Tibial nerve (tissue), 4 donors: ENCODE data around the gene TMEM135. TPM values are rescaled to one million over a fixed set of nuclear protein-coding genes. Genes with fewer than 3 reads are reported as not detected.
"Not testable (repeated sequence)": the region's sequence is repeated elsewhere in the genome, so short reads cannot be mapped to it uniquely, and the experiment has no call there.

Experiments used
- DNase-seq, 2 donors: peaks; one replicate each; pipeline ENCODE4 v3.0.0-alpha.2; 2019; ENCODE audit warnings: low spot score in 2 of 2
- H3K27ac ChIP-seq, 4 donors: fragments of 200-600 bp; sonication (generic) in 3 of 4; one replicate each; pipeline ENCODE4 v1.5.1; 2017 to 2019; ENCODE audit warnings: mild to moderate bottlenecking in 1 of 4
- H3K27me3 ChIP-seq, 2 donors: fragments of 200-600 bp; sonication (generic) in 1 of 2; one replicate each; pipeline versions ENCODE4 v1.5.1 to v1.6.0; 2017 to 2019
- H3K36me3 ChIP-seq, 3 donors: fragments of 200-600 bp; sonication (generic); one replicate each; pipeline ENCODE4 v1.5.1; 2018 to 2019
- H3K4me1 ChIP-seq, 4 donors: fragments of 200-600 bp; sonication (generic) in 3 of 4; one replicate each; pipeline ENCODE4 v1.5.1; 2017 to 2019
- H3K4me3 ChIP-seq, 4 donors: fragments of 200-600 bp; sonication (generic) in 3 of 4; one replicate each; pipeline ENCODE4 v1.5.1; 2017 to 2019; ENCODE audit warnings: mild to moderate bottlenecking in 1 of 4, moderate library complexity in 1 of 4
- H3K9me3 ChIP-seq, 4 donors: fragments of 200-600 bp; sonication (generic) in 3 of 4; one replicate each; pipeline ENCODE4 v1.5.1; 2017 to 2019
- CTCF ChIP-seq, 5 experiments: fragments of 200-600 bp in 3 of 5; fragments of 450-650 bp in 2 of 5; sonication (generic) in 3 of 5; IDR thresholded peaks; one replicate each; pipeline ENCODE4 v1.5.1; 2016 to 2019; ENCODE audit warnings: antibody characterized with exemption in 5 of 5, mild to moderate bottlenecking in 3 of 5, moderate library complexity in 2 of 5
- EP300 ChIP-seq, 2 donors: sonication (generic); formaldehyde crosslinking; IDR thresholded peaks; one replicate each; pipeline ENCODE4 v1.6.1; 2017; ENCODE audit warnings: antibody characterized with exemption in 2 of 2, mild to moderate bottlenecking in 1 of 2
- POLR2A ChIP-seq, 2 donors: fragments of 450-650 bp; IDR thresholded peaks; one replicate each; pipeline ENCODE4 v1.6.1; 2017; ENCODE audit warnings: antibody characterized with exemption in 2 of 2, mild to moderate bottlenecking in 2 of 2, moderate library complexity in 2 of 2
- WGBS, 2 donors: methylation state at CpG; one replicate each; pipeline ENCODE4 v1.1.5; 2018; 5-methylcytosine and 5-hydroxymethylcytosine counted together
- total RNA-seq, 4 donors: library from RNA; depleted of rRNA; stranded (reverse); fragments of >200 nt; gene quantifications; one replicate each; pipeline ENCODE4 v1.1.0, GENCODE V29; 2016

Gene TMEM135
- total RNA-seq, 4 donors from 2014 or later, result 23.2 to 28.5 (median 25.6) TPM

DNA sequence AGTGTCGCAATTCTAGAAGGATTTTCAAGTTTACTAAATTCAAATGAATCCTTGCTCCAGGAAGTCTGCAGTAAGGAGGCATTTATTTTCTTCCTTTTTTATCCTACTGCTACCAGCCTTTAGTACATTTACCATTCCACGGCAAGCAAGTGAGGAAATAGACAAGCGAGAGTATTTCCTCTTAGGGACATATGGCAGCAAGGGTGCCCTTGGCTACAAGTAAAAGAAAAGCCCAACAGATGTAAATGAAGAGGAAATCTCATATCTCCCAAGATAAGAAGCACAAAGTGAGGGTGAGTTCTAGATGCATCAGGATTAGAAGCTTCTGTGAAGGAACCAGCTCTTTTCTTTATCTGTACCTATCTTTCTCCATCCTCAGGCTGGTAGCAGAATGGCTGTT lies 44.7 kb upstream of the TMEM135 start:
- no peak for TF ChIP-seq CTCF (IDR thresholded peaks at IDR 0.05)
- no peak for TF ChIP-seq POLR2A (IDR thresholded peaks at IDR 0.05)
- no peak for TF ChIP-seq EP300 (IDR thresholded peaks at IDR 0.05)
- Histone ChIP-seq H3K36me3 (no peaks in the 10 kb centered on the region), H3K27me3 (no peaks in the 10 kb centered on the region), H3K9me3 (no peaks in the 10 kb centered on the region), H3K27ac (no peak overlapping the region), H3K4me3 (no peak overlapping the region), H3K4me1 (peaks cover 0 to 19% (median 2%) of the 10 kb centered on the region in 4 donors)
- WGBS, 2 donors, result 80 to 87% methylated on average over 3 of the region's 3 CpGs
- no peak for DNase-seq

DNA sequence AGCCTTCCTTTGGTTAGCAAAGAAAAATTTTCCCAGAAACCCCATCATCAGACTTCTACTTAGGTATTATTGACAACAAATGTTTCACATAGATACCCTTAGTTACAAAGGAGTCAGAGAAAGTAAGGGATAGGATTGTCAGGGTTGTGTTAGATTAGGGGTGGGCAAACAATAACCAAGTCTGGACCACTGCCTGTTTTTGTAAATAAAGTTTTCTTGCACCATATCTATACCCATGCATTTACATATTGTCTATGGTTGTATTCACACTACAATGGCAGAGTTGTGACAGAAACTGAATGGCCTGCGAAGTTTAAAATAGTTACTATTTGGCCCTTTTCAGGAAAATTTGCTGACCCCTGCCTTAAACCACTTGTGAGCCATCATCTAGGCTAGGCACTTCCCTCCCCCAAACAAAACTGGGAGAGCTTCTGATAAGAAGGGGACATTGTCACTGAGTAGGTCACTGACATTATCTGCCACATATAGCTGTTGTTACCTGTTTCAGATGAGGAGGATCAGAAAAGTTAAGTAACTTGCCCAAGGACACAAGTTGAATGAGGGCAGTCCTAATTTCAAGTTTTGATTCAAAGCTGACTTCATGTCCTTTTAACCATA lies 40.7 kb upstream of the TMEM135 start:
- no peak overlapping the region for H3K4me3 ChIP-seq
- no peak overlapping the region for H3K27ac ChIP-seq
- no peak for TF ChIP-seq POLR2A (IDR thresholded peaks at IDR 0.05)
- DNase-seq, result no peak
- no peaks in the 10 kb centered on the region for H3K27me3 ChIP-seq
- 90 to 95% methylated on average over 1 of the region's 1 CpG for WGBS, 2 donors
- H3K36me3 ChIP-seq, result no peaks in the 10 kb centered on the region
- no peaks in the 10 kb centered on the region for H3K4me1 ChIP-seq
- H3K9me3 ChIP-seq, result no peaks in the 10 kb centered on the region

- no peak for DNase-seq
- Histone ChIP-seq H3K4me1 (no peaks in the 10 kb centered on the region), H3K27ac (no peak overlapping the region), H3K4me3 (no peak overlapping the region), H3K36me3 (no peaks in the 10 kb centered on the region), H3K27me3 (no peaks in the 10 kb centered on the region), H3K9me3 (no peaks in the 10 kb centered on the region)
- WGBS, 2 donors, result 95 to 100% methylated on average over 1 of the region's 1 CpG
- TF ChIP-seq EP300 (IDR thresholded peaks at IDR 0.05), result no peak
- TF ChIP-seq CTCF (IDR thresholded peaks at IDR 0.05), result no peak
- no peak for TF ChIP-seq POLR2A (IDR thresholded peaks at IDR 0.05)
Measured at GRCh38 chr11:86999388-86999787, 38.3 kb upstream of the TMEM135 start.

GRCh38 chr11:86999859-87000753 lies 37.6 kb upstream of the TMEM135 start:
- Histone ChIP-seq H3K27ac (no peak overlapping the region), H3K4me3 (no peak overlapping the region), H3K9me3 (no peaks in the 10 kb centered on the region), H3K27me3 (no peaks in the 10 kb centered on the region), H3K4me1 (no peaks in the 10 kb centered on the region), H3K36me3 (no peaks in the 10 kb centered on the region)
- WGBS, 2 donors, result 74 to 76% methylated on average over 5 of the region's 5 CpGs
- DNase-seq, result no peak
- TF ChIP-seq CTCF (IDR thresholded peaks at IDR 0.05) (no peak), POLR2A (IDR thresholded peaks at IDR 0.05) (no peak), EP300 (IDR thresholded peaks at IDR 0.05) (no peak)

GRCh38 chr11:87002918-87003317 lies 34.8 kb upstream of the TMEM135 start:
- Histone ChIP-seq H3K4me1 (no peaks in the 10 kb centered on the region), H3K9me3 (no peaks in the 10 kb centered on the region), H3K27ac (no peak overlapping the region), H3K36me3 (no peaks in the 10 kb centered on the region), H3K4me3 (no peak overlapping the region), H3K27me3 (no peaks in the 10 kb centered on the region)
- no peak for DNase-seq
- WGBS, 2 donors, result 93 to 100% methylated on average over 1 of the region's 1 CpG
- TF ChIP-seq EP300 (IDR thresholded peaks at IDR 0.05), result no peak
- no peak for TF ChIP-seq CTCF (IDR thresholded peaks at IDR 0.05)
- TF ChIP-seq POLR2A (IDR thresholded peaks at IDR 0.05), result no peak

- WGBS, 2 donors, result 94 to 98% methylated on average over 4 of the region's 4 CpGs
- not testable (repeated sequence) for H3K36me3 ChIP-seq, H3K4me3 ChIP-seq, H3K4me1 ChIP-seq, DNase-seq, H3K27me3 ChIP-seq, H3K27ac ChIP-seq, H3K9me3 ChIP-seq
Measured at GRCh38 chr11:87004281-87004680, 33.5 kb upstream of the TMEM135 start.
